Fibroblast of lung (primary cell): ENCODE measurements around the gene XRN2.

Experiments
- CTCF ChIP-seq, 2 donors: IDR thresholded peaks in 1 of 2; conservative IDR thresholded peaks in 1 of 2; 1 replicate in 1 of 2; 2 replicates in 1 of 2; pipeline ENCODE4 v1.5.1; 2011 to 2012; ENCODE audit warnings: low read length in 2 of 2, control low read depth in 1 of 2, inconsistent platforms in 1 of 2, low read depth in 1 of 2, mild to moderate bottlenecking in 1 of 2
- EZH2 ChIP-seq: IDR thresholded peaks from 2 replicates; pipeline ENCODE4 v1.5.1; 2012; ENCODE audit warnings: low read length, control low read depth, mild to moderate bottlenecking; ENCODE audit errors: missing control alignments

- no peak for TF ChIP-seq CTCF (conservative IDR thresholded peaks at IDR 0.05 in 1 of 2, IDR thresholded peaks at IDR 0.05 in 1 of 2; ENCODE audit: low read depth in 1 of 2, low read length in 2 of 2)
- TF ChIP-seq EZH2: no peak
These were observed 134.1 kb downstream of the XRN2 start for GRCh38 chr20:21437248-21437647.
